Right renal cortex interstitium (tissue), 3 donors: ENCODE results near the gene TMEM74B. TPM values are rescaled to one million over a fixed set of nuclear protein-coding genes. Genes with fewer than 3 reads are reported as not detected.

Source experiments
- DNase-seq, 3 donors: peaks; one replicate each; pipeline ENCODE4 v3.0.0-alpha.2; 2013; ENCODE audit warnings: low read depth in 3 of 3, low spot score in 2 of 3
- polyA plus RNA-seq, 3 donors: library from polyadenylated mRNA; unstranded; fragments of 120-200 nt; gene quantifications; one replicate each; pipeline ENCODE4 v1.2.1, GENCODE V29; 2013; ENCODE audit not compliant: insufficient read length in 3 of 3

The TMEM74B gene
- polyA plus RNA-seq, 3 donors = 2.0 to 2.6 (median 2.1) TPM

DNA sequence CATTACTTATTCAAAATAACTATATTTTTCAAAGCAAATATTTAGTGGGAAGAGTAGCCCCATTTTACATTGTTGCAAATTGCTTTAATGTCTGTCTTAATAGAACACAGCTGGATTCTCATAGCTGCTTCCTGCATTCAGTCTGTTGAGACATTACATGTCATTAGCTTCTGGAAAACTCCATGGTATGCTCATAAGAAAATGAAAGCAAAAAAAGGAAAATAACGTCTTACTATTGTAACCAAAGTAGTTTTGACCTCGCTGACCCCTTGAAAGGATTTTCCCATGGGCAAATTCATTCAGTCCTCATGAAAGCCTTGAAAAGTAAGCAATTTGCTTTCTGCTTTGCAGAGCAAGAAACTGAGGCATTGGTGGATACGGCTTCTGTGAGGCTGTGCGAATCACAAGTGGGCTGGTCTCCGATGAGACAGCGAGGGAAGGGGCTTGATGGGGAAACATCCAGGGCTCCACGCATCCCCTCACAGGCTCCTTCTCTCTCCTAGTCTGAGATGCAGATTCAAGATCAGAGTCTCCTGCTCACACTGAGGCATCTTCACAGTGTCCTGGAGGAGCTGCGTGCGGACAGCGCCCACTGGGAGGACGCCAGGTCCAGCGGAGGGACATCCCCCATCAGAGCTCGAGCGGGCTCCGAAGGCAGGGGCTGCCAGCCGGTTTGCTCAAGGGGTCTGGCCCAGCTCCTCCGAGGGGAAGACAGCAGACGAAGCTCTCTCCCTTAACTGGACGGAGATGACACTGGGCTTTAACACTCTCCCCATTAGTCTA lies 21.8 kb upstream of the TMEM74B start:
- no peak for DNase-seq

DNA sequence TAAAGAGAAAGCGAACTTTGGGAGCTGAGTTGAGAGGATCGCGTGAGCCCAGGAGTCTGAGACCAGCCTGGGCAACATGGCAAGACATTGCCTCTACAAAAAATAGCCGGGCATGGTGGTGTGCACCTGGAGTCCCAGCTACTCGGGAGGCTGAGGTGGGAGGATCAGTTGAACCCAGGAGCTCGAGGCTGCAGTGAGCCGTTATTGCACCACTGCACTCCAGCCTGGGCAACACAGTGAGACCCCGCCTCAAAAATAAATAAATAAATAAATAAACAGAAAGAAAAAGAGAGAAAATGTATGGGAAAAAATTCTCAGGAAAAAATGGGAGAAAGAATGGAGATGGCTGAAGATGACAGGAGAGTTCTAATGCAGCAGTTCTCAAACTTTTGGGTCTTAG lies 21.0 kb upstream of the TMEM74B start:
- no peak for DNase-seq

DNA sequence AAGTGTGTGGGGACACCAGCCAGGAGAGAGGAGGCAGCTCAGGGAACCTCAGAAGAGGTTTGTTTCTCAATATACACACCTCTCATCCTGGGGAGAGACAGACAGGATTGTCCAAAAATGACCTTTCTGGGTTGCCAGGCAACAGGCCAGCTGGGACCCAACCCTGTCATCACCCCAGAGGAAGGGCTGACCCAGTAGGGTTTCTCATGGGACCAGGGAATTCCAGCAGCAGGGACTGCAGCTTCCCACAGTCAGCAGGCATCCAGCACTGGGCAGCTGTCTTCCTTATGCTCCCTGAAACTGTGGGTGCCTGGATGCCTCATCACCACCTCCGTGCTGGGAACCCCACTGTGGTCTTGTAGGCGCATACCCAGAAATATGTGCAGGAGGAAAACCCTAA lies 19.8 kb upstream of the TMEM74B start:
- DNase-seq = no peak

DNA sequence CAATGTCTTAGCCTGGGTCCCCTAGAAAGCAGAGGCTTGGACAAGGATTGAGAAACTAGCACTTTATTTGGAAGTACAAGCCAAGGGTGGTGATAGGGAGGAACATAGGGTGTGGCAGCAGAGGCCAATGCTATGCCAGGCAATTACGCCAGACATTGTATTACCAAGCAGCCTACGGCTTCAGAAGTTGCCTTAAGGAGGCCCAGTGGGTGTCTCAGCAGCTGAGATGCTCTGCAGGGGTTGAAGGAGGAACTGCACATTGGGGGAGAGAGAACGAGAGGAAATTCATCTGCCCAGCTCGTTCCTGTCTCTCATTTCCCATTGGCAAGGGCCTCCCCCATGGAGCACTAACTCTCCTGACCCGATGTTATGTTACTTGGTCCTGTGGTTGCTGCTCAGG lies 19.3 kb upstream of the TMEM74B start:
- no peak for DNase-seq

DNA sequence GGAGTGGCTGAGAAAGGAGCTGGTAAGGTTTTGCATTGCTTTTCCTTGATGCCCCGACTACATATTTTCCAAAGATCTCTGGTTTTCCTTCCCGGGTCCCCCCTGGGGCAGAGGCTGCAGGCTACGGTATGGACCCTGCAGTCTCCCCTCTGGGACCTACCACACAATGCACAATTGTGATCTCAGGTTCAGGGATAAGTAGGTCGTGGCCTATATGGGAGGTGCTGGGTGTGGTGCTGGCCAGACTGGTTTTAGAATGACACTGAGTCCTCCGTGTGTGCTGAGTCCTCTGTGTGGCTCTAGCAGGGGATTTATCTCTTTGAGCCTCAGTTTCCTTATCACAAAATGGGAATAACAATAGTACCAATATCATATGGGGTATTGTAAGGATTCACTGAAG lies 18.8 kb upstream of the TMEM74B start:
- DNase-seq = no peak

DNA sequence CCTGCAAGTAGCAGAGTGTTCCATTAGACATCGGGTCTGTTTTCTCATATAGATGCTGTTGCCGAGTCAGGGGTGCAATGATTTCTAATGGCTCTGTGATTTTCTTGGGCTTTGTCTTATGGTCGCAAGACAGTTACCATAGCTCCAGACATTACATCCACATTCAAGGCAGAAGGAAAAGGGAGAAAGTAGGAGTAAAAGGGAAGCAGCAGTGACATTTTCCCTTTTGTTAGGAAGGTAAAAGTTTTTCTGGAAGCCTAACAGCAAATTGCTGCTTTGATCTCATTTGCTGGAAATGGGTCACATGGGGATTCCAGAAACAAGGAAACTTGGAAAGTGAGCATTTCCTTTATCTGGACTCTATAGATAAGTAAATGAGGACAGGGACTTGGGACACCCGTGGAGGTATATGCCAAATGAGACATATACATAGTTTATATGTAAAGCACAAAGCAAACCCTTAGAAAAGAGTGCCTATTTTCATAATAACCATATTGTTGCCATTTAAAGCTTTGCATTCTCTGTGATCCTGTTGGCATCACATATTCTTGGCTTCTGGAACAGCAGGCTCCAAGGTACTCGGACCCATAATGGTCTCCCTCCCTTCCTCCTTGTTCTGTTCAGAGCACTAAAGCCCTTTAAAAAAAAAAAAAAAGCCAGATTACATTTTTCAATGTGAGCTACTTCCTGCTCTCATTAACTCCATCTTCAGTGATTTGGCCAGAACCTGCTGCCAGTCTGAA lies 18.2 kb upstream of the TMEM74B start, which contains the start of gene C20orf202:
Gene C20orf202 (plus strand): TSS at position 693 of the 743 bp plus-strand sequence. CDS start 132 bp downstream, outside the sequence.
- no peak for DNase-seq

GRCh38 chr20:1199964-1200363 lies 15.2 kb upstream of the TMEM74B start:
- no peak for DNase-seq

GRCh38 chr20:1199212-1199873 lies 14.6 kb upstream of the TMEM74B start:
- DNase-seq = no peak

GRCh38 chr20:1198751-1199150 lies 14.0 kb upstream of the TMEM74B start:
- DNase-seq = no peak

DNA sequence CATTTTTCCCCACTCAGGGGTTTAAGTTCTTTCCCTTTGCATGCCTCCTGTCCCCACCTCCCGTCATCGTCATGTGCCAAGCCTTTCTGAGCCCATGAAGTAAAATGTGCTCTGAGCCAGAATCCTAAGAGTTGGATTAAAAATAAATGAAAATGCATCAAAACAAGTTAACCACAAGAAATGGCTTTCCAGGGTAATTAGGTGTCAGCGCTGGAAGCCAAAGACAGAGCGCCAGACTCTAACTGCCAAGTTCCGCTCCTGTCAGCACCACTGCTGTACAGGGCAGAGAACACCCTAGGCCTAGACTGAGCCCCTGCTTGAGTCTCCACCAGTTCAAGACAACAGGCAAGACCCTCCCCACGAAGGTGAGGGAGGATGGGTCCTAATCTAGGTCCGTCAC lies 13.0 kb upstream of the TMEM74B start:
- no peak for DNase-seq

DNA sequence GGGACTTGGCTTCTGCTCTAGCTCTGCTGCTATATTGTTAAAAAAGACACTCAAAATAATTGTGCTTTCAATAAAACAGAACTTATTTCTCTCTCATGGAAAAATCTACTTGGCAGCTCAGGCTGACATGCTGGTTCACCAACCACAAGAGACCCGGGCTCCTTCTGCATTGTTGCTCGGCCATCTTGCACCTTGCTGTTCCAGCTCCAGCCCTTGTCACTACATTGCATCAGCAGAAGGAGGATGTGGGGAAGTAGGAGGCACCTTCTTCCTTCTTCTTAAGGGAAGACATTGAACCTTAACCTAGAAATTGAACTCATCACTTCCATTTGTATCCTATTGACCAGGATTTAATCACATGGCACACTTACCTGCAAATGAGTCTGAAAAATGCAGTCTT lies 11.9 kb upstream of the TMEM74B start:
- DNase-seq = no peak

- no peak for DNase-seq
These were observed 10.4 kb upstream of the TMEM74B start for GRCh38 chr20:1195226-1195625.

DNA sequence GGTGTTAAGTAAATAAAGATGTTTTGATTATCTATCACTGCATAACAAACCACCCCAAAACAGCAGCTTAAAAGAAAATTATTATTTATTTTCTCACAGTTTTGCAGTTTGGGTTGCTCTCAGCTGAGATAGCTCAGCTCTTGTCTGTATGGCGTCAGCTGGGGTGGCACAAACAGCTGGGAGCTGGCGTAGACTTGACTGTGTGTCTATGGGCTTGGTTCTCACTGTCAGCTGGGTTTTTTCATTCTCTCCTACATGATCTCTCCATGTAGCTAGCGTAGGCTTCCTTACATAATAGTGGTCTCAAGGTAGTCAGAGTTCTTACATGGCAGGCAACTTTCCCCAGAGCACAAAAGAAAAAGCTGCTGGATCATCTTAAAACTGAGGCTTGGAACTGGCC lies 6.5 kb upstream of the TMEM74B start:
- no peak for DNase-seq

- DNase-seq = no peak
These were observed 6.1 kb upstream of the TMEM74B start for GRCh38 chr20:1190847-1191246.

GRCh38 chr20:1189827-1190226 lies 5.0 kb upstream of the TMEM74B start:
- no peak for DNase-seq

DNA sequence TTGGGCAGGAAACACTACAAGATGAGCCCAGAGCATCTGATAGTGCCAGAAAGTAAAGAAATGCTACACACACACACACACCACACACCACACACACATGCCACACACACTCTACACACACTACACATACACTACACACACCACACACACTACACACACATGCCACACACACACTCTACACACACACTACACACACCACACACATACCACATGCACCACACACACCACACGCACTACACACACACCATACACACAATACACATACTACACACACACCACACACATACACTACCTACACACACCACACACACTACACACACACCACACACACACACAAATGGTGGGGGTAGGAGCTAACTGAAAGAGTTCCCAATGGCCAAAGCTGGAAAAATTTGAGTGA lies 3.6 kb upstream of the TMEM74B start:
- no peak for DNase-seq

GRCh38 chr20:1187605-1188171 lies 2.9 kb upstream of the TMEM74B start:
- no peak for DNase-seq

DNA sequence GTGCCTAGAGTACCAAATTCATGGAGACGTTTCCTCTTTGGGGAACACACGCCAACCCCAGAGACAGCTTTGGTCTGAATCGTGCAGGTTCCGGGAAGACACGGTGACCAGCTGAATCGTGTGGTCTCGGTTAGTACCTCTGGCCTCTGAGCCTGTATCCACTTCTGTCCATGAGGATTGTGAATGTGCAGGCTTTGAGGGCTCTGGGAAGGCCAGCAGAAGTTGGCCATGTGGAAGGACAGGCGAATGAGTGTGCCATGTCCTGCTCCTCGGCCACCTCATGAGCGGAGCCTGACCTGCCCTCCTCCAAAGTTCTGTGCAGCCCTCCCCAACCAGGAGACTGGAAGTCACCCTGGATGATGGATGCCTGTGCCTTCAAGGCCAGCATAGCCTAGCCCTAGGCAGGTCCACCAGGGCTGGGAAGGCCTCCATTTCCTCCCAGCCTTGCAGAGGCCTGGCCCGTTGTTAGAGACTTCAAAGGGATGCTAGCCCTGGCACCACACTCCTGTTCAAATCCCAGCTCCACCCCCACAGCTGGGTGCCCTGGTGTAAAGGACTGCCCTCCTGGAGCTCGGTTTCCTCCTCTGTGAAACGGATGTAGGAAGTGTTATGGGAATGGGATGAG lies 1.7 kb upstream of the TMEM74B start:
- DNase-seq = no peak

DNA sequence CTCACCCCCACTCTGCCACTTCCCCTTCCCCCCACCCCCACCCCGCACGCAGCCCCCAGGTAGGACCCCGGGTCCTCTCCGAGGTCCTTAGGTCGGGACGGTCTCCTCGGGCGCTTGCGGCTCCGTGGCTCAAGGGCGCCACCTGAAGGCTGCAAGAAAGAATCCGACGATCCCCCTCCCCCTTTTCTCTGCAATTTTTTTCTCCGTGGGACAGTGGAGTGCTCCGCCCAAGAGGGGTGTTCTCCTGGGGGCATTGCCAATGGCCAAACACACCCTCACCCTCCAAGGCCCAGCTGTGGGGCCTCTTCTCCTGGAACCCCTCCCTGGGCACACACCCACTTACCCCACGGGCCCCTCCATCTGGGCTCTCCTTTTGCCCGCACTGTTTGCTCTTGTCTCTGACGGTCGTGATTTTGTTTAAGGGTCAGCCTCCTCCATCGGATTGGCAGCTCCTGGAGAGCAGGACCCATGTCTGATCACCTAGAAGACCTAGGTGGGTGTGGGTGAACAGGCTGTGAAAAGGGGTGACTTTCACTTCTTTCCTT lies 1.1 kb upstream of the TMEM74B start:
- DNase-seq = no peak

DNA sequence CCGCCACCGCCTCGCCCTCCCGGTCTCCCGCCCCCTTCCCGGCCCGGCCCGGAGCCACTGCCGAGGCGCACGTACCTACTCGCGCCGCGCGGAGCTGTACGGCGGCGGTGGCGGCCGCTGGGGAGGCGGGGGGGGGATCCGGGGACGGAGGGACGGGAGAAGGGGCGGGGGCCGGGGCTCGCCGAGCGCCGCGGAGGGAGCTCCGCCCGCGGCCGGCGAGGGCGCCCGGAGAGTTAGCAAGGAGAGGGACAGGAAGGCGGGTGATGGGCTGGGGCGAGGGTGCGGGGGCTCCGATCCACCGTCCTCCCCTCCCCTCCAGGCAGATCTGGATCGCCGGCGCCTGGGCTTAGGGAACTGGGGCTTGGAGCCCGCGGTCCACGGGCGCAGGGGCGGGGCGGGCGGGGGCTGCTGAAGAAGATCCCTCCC lies 548 bp upstream of the TMEM74B start:
- no peak for DNase-seq

GRCh38 chr20:1184260-1184637 lies 532 bp downstream of the TMEM74B start:
- DNase-seq = no peak
